Measurements from ENCODE around the gene MAN1C1.

MAN1C1 gene

GRCh38 chr1:25614501-25615171 lies 2.0 kb upstream of the MAN1C1 start:
- FAIRE-seq, result no peak

- no peak for FAIRE-seq
Measured at GRCh38 chr1:25615172-25615541, 1.4 kb upstream of the MAN1C1 start.

GRCh38 chr1:25615563-25616094 lies 962 bp upstream of the MAN1C1 start:
- FAIRE-seq, result no peak

DNA sequence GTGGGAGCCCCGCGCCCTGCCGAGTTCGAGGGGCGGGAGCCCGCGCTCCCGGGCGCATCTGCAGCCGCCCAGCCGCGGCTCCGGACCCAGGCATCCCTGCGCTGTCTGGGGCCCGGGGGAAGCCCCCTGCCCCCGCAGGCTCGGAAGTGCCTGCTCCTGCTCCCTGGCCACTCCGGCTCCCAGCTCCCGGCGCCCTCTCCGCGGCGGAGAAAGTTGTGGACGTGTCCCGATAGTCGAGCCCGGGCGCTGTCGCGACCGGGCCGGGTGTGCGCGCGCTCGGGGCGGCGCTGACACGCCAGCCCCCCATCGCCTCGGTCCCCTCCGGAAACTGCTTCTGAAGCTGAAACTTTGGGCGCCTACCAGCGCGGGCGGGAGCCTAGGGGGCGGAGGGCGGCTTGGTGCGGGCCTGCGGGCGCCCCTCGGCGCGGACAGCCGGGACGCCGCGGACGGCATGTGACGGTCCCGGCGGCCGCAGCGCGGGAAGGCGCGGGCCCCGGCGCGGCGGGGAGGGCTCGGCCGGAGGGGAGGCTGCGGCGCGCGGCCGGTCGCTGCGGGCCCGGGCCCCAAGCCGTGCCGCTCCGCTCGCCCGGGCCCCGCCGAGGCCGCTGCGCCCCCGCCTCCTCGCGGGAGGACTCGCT lies 515 bp downstream of the MAN1C1 start:
- FAIRE-seq, result no peak

DNA sequence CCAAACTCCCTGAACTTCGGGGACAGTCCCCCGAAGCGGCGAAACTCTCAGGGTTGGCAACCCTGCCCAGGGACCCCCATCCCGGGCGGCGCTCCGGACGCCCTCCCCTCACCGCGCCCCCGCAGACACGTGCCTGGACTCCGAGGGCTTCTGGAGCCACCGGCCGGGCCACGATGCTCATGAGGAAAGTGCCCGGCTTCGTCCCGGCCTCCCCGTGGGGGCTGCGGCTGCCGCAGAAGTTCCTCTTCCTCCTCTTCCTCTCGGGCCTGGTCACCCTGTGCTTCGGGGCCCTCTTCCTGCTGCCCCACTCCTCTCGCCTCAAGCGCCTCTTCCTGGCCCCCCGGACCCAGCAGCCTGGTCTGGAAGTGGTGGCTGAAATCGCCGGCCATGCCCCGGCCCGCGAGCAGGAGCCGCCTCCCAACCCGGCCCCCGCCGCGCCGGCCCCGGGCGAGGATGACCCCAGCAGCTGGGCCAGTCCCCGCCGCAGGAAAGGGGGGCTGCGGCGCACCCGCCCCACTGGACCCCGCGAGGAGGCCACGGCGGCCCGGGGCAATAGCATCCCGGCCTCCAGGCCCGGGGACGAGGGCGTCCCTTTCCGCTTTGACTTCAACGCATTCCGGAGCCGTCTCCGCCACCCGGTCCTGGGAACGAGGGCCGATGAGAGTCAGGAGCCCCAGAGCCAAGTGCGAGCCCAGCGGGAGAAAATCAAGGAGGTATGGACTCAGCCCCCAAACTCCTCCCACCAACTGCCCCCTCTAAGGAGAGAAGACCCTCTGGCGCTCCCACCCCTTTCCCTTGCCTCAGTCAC lies 1.2 kb downstream of the MAN1C1 start:
- FAIRE-seq, result no peak

GRCh38 chr1:25618433-25618808 lies 1.8 kb downstream of the MAN1C1 start:
- FAIRE-seq, result no peak

DNA sequence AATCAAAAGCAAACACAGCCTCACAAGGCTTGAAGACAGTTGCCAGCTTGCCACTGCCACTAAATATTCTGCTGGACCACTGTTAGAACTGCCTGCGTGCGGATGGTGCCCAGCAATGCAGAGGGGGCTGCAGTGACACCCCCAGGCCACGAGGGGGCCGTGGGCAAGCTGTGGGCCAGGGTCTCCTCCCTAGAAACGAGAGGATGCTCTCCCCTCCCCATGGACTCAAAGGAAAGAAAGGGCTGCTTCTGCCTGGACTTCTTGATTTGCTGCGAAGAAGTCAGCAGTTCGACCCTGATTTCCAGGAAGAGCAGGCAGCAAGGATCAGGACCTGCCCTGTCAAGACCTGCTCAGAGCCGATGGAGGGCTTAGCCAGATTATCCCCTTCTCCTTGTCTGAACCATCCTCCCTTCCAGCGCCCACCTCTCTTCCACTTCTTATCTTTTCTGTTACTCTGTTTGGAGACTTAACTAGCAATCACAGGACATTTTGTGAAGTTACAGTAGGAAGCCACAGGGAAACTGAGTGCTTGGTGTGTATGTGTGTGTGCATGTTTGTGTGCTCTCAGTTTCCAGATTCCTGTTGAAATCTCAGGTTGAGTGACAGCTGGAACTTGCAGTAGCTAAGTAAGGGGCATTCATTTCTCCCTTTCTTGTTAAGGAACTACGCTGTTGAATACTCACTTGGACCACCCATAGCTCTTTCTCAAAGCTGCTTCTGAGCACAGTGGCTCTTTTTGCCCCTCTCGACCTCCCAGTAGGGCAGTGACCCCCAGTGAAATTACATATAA lies 2.7 kb downstream of the MAN1C1 start:
- no peak for FAIRE-seq

GRCh38 chr1:25620211-25620610 lies 3.6 kb downstream of the MAN1C1 start:
- no peak for FAIRE-seq

DNA sequence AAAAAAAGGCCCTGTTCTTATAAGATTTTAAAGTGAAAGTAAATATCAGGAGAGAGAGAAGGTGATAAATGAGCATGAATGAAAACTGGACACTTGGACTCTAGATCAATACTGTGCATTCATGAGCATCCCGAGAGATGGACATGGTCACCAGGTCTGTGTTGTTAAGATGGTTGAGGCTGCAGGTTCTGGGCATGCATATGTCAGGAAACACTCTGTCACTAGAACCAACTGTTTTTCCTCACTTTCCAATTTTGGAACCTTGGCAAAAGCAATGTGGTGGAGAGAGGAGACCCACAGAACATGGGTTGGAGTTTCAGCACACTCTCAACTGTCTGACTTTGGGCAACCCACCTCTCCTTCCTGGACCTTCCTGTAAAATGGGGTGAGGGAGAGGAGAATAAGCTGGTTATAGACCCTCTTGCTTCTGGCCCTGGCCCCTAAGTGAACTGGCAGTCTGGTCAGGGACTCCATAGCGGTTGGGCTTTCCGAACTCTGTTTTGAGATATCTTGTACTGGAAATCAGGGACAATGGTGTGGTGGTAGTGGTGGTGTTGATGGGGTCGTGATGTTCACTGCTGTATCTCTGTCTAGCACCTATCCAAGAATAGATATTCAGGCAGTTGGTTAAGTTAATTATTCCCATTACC lies 4.2 kb downstream of the MAN1C1 start:
- no peak for FAIRE-seq

GRCh38 chr1:25621876-25622275 lies 5.3 kb downstream of the MAN1C1 start:
- no peak for FAIRE-seq

- FAIRE-seq, result no peak
Measured at GRCh38 chr1:25622531-25622930, 5.9 kb downstream of the MAN1C1 start.

DNA sequence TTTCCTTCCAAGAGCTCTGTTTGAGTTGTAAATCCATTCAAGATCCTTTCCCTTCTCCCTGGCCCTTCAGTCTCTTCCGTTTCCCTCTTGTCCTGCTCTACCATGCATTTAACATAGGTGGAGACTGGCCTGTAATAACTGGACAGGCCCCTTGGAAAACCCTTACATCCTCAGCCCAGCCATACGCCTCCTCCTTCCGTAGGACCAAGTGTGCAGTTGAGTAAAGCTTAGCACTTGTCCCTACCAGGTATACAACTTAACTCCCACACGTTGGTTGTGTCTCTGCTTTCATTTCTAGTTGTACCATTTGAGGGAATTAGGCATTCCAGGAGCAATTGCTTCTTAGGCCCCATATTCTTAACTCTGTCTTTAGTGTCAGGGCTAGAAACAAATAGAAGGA lies 6.4 kb downstream of the MAN1C1 start:
- no peak for FAIRE-seq

DNA sequence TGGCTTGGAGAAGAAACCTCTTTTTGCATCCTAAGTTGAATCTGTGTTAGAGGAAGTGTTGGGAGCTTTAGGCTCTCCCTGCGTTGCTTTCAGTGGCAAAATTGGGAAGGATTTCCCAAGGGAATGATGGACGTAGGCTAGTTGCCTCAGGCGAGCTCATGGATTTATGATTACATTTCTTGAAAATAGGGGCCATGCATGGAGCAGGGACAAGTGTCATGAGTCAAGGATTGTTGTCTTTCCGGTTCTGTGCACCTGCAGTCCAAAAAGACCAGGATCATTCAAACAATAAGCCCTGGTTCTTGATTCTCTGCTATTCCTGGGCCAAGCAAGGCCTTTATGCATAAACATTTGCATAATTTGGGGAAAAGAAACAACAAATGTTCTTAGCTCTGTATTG lies 7.1 kb downstream of the MAN1C1 start:
- no peak for FAIRE-seq

- FAIRE-seq, result no peak
Measured at GRCh38 chr1:25624156-25624555, 7.6 kb downstream of the MAN1C1 start.

GRCh38 chr1:25624604-25625003 lies 8.0 kb downstream of the MAN1C1 start:
- no peak for FAIRE-seq

- no peak for FAIRE-seq
Measured at GRCh38 chr1:25626018-25626417, 9.4 kb downstream of the MAN1C1 start.

DNA sequence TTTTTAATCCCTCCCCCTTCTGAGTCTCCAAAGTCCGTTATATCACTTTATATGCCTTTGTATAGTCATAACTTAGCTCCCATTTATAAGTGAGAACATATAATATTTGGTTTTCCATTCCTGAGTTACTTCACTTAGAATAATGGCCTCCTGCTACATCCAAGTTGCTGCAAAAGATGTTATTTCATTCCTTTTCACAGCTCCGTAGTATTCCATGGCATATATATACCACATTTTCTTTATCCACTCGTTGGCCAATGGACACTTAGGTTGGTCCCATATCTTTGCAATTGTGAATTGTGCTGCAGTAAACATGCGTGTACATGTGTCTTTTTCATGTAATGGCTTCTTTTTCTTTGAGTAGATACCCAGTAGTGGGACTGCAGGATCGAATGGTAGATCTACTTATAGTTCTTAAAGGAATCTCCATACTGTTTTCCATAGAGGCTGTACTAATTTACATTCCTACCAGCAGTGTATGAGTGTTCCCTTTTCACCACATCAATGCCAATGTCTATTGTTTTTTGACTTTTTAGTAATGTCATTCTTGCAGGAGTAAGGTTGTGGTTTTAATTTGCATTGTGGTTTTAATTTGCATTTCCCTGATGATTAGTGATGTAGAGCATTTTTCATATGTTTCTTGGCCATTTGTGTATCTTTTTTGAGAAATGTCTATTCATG lies 12.3 kb downstream of the MAN1C1 start:
- FAIRE-seq, result no peak

- FAIRE-seq, result no peak
Measured at GRCh38 chr1:25629836-25630235, 13.2 kb downstream of the MAN1C1 start.

GRCh38 chr1:25631750-25632485 lies 15.3 kb downstream of the MAN1C1 start:
- peak; percentile 59 for FAIRE-seq

GRCh38 chr1:25634066-25634465 lies 17.5 kb downstream of the MAN1C1 start:
- no peak for FAIRE-seq

DNA sequence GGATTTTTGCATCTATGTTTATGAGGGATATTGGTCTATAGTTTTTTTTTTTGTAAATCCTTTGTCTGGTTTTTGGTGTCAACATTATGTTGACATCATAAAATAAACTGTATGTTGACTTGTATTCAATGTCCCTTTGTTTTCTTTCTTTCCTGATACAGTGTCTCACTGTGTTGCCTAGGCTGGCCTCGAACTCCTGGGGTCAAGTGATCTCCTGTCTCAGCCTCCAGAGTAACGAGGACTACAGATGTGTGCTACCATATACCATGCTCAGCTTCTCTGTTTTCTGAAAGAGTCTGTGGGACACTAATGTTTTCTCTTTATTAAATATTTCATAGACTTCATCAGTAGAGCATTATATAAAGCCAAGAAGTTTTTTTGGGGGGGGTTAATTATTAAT lies 18.3 kb downstream of the MAN1C1 start:
- no peak for FAIRE-seq

Data from G401.6 (cell line).